HUES6 (cell line): ENCODE measurements around the gene KLHL36.
"Not testable (repeated sequence)": the region's sequence is repeated elsewhere in the genome, so short reads cannot be mapped to it uniquely, and the experiment has no call there.

ENCODE experiments used
- H3K27ac ChIP-seq: 2 replicates; pipeline ENCODE4 v1.7.0; 2013; ENCODE audit warnings: low read depth, mild to moderate bottlenecking, low read length, inconsistent platforms
- H3K27me3 ChIP-seq: 2 replicates; pipeline ENCODE4 v1.6.1; 2013; ENCODE audit warnings: low read length; ENCODE audit not compliant: control insufficient read depth, insufficient read depth
- H3K36me3 ChIP-seq: 2 replicates; pipeline ENCODE4 v1.6.1; 2013; ENCODE audit warnings: low read length; ENCODE audit not compliant: control insufficient read depth, insufficient read depth
- H3K4me1 ChIP-seq: 2 replicates; pipeline ENCODE4 v1.6.1; 2013; ENCODE audit warnings: low read length; ENCODE audit not compliant: control insufficient read depth, insufficient read depth
- H3K4me3 ChIP-seq: 2 replicates; pipeline ENCODE4 v1.5.1; 2013; ENCODE audit warnings: low read depth, low read length
- H3K9ac ChIP-seq: one replicate; pipeline ENCODE4 v1.6.1; 2013; ENCODE audit warnings: mild to moderate bottlenecking, low read length
- H3K9me3 ChIP-seq: 2 replicates; pipeline ENCODE4 v1.6.1; 2013; ENCODE audit warnings: low read depth, low read length; ENCODE audit not compliant: control insufficient read depth, insufficient read depth

Gene KLHL36

DNA sequence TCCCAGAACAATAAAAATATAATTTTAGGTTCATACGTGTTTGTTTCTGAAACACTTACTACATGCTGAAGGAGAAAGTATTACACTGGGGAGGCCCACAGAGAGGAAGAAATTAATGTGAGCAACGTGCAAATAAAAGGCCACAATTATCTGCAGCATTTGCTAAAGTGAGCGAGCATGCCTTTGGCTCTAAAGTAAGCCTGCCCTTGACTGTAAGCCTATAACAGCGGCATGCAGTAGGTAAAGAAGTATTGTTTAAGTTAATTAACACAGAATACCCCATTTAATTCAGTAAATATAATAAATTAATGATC is 17.2 kb upstream of the KLHL36 start:
- Histone ChIP-seq H3K4me1 (peaks cover 6% of the 10 kb centered on the region), H3K9ac (no peak overlapping the region), H3K36me3 (no peaks in the 10 kb centered on the region), H3K9me3 (no peaks in the 10 kb centered on the region), H3K27me3 (no peaks in the 10 kb centered on the region), H3K4me3 (no peak overlapping the region), H3K27ac (no peak overlapping the region)

DNA sequence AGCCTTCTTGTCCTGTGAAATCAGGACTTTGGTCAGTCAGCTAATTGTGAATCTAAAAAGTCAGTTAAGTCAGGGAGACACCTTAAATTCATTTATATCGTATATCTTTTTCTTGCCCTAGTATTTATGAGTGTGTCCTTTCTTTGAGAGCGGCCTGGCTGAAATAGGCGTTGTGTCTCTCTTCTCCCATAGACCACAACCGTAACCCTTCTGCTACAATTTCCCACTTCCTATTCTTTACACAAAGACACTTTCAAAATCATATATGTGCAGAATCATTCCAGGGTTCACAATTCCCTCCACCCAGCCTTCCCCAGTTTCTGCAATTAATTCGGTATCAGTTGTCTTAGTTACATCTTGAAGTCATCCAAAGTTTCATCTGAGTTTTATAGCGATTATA is 16.4 kb upstream of the KLHL36 start:
- Histone ChIP-seq H3K9ac (no peak overlapping the region), H3K27ac (no peak overlapping the region), H3K9me3 (no peaks in the 10 kb centered on the region), H3K4me3 (no peak overlapping the region), H3K36me3 (no peaks in the 10 kb centered on the region), H3K27me3 (no peaks in the 10 kb centered on the region), H3K4me1 (peaks cover 6% of the 10 kb centered on the region)

DNA sequence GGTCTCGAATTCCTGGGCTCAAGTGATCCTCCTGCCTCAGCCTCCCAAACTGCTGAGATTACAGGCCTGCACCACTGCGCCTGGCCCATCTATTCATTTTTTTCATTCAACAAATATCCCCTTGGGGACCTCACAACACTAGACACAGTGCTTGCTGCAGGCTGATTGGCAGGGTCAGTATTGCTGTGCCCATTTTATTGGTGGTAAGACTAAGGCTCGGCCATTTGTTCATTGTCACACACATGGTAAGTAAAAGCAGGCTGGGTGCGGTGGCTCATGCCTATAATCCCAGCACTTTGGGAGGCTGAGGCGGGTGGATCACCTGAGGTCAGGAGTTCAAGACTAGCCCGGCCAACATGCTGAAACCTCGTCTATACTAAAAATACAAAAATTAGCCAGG is 15.4 kb upstream of the KLHL36 start:
- H3K9me3 ChIP-seq, H3K36me3 ChIP-seq, H3K4me1 ChIP-seq, H3K27me3 ChIP-seq, H3K4me3 ChIP-seq, H3K27ac ChIP-seq, H3K9ac ChIP-seq: not testable (repeated sequence)

DNA sequence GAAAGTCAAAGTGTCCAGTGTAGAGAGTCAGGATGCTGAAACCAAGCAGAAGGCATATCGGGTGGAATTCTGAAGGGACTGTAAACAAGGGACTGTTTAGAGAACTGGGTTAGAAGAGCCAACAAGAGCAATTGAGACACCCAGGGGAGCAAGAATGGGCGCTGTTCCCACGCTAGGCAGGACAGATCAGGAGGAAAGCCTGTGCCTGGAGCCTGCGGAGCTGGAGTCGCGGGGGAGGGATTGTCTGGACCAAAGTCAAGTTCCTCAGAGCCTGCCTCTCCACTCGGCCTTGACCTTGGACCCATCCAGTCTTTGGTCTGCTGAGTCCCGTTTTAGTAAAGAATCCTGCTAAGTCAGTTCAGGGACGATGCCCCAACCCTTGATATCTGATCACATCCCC is 14.7 kb upstream of the KLHL36 start:
- Histone ChIP-seq H3K27me3 (no peaks in the 10 kb centered on the region), H3K36me3 (no peaks in the 10 kb centered on the region), H3K9me3 (no peaks in the 10 kb centered on the region), H3K27ac (no peak overlapping the region), H3K9ac (no peak overlapping the region), H3K4me1 (peaks cover 6% of the 10 kb centered on the region), H3K4me3 (no peak overlapping the region)

DNA sequence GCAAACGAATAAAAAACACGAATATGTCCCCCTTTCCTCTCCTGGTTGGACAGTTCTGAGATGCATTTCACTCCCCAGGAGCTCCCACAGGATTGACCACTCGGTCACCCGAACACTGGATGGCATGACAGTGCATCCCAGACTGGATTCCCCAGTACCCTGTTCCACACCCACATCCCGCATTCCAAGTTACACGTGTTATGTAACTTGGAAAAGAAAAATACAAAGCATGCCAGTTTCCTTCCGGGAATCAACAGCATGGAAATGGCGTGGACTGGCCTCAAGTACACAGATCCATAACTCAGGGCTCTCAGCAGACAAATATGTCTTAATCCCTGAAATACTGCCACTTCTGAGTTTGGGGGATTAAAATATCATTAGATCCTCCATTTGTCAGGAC is 12.6 kb upstream of the KLHL36 start:
- H3K9me3 ChIP-seq = no peaks in the 10 kb centered on the region
- no peaks in the 10 kb centered on the region for H3K4me1 ChIP-seq
- H3K4me3 ChIP-seq = no peak overlapping the region
- H3K27me3 ChIP-seq = no peaks in the 10 kb centered on the region
- H3K9ac ChIP-seq = no peak overlapping the region
- no peaks in the 10 kb centered on the region for H3K36me3 ChIP-seq
- no peak overlapping the region for H3K27ac ChIP-seq

DNA sequence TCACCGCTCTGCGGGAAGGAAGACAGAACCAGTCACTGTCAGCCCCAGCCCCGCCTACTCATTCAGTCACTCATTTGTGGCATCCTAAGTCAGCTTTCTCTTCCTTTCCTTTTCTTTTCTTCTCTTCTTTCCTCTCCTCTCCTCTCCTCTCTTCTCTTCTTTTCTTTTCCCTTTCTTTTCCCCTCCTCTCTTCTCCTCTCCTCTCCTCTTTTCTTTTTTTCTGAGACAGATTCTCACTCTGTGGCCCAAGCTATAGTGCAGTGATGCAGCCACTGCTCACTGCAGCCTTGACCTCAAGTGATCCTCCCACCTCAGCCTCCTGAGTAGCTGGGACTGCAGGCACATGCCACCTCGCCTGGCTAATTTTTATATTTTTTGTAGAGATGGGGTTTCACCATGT is 10.6 kb upstream of the KLHL36 start:
- no peak overlapping the region for H3K27ac ChIP-seq
- H3K4me1 ChIP-seq = peaks cover 7% of the 10 kb centered on the region; the same call in 1 of the 2 replicates
- no peaks in the 10 kb centered on the region for H3K36me3 ChIP-seq
- no peaks in the 10 kb centered on the region for H3K9me3 ChIP-seq
- no peak overlapping the region for H3K4me3 ChIP-seq
- H3K27me3 ChIP-seq = no peaks in the 10 kb centered on the region
- H3K9ac ChIP-seq = no peak overlapping the region

DNA sequence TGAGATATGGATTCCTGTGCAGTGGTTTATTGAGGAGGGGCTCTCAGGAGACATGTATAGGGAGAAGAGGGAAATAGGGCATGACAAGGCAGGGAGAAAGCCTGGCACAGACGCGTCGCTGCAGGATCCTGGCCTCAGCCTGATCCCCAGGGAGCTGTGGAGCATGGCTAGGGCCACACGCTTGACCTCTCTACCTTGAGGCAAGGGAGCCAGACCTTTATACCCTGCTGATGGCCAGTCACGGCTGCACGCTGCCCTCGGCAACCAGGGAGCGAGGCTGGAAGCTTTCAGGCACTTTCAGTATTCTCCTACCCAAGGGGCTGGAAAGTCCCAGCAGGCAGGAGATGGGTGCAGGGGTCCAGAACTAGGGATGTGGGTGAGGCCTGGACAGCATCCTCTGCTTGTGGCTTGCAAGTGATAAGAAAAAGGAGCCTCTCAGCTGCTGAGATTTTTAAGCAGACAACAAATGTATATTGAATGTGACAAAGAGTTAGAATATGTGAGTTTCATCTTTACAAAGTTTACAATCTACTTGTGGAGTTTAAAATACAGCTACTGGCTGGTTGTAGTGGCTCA is 10.0 kb upstream of the KLHL36 start:
- H3K4me1 ChIP-seq = peaks cover 11% of the 10 kb centered on the region; the same call in 1 of the 2 replicates
- no peaks in the 10 kb centered on the region for H3K36me3 ChIP-seq
- H3K27me3 ChIP-seq = no peaks in the 10 kb centered on the region
- no peak overlapping the region for H3K9ac ChIP-seq
- no peaks in the 10 kb centered on the region for H3K9me3 ChIP-seq
- no peak overlapping the region for H3K27ac ChIP-seq
- no peak overlapping the region for H3K4me3 ChIP-seq

DNA sequence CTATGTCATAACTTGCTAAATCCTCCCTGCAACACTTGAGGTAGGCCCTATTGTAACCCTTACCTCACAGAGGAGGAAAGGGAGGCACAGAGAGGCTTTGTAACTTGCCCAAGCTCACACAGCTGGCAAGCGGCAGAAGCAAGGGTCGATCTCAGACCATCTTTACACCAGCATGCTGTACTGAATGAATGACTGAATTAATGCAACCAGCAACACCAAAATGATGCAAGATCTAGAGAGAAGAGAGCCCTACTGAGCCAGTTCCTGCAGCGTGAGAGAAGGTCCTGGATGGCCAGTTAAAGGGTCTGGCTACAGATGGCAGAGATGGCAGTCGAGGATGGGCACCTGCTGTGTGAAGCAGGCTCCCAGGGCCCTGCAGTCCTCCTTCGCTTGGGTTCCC is 8.2 kb upstream of the KLHL36 start:
- Histone ChIP-seq H3K27ac (no peak overlapping the region), H3K27me3 (no peaks in the 10 kb centered on the region), H3K9ac (no peak overlapping the region), H3K36me3 (no peaks in the 10 kb centered on the region), H3K4me1 (peaks cover 11% of the 10 kb centered on the region; the same call in 1 of the 2 replicates), H3K9me3 (no peaks in the 10 kb centered on the region), H3K4me3 (no peak overlapping the region)

DNA sequence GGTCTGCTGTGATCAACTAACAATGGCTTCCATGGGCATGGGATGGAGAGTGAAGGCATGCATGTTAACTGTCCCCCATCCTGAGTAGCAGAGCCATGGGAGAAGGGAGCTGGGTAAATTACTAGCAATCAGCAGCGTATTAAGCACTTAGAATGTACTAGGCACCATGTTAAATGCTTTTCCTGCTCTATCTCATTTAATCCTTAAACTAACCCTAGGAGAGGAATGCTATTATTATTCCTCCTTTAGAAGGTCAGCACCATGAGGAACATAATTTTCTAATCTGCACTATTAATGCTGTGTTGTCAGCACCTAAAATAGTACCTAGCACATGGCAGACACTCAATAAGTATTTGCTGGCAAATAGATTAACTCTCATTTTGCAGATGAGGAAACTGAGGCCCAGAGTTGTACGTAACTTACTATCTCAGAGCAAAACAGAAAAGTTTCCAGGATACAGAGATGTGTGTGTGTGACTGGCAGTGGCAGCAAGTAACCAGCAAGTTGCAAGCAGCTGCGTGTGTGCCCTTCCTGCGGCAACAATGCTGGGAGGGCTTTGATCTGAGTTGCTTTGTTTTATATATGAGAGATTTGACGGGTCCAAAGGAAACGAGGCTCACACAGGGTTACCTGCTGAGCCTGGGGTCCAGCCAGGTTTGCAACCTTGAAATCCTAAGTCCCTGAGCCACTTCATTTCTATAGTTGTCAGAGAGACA is 6.5 kb upstream of the KLHL36 start:
- Histone ChIP-seq H3K9me3 (no peaks in the 10 kb centered on the region), H3K27me3 (no peaks in the 10 kb centered on the region), H3K36me3 (no peaks in the 10 kb centered on the region), H3K4me1 (peaks cover 11% of the 10 kb centered on the region; the same call in 1 of the 2 replicates), H3K9ac (no peak overlapping the region), H3K27ac (no peak overlapping the region), H3K4me3 (no peak overlapping the region)

DNA sequence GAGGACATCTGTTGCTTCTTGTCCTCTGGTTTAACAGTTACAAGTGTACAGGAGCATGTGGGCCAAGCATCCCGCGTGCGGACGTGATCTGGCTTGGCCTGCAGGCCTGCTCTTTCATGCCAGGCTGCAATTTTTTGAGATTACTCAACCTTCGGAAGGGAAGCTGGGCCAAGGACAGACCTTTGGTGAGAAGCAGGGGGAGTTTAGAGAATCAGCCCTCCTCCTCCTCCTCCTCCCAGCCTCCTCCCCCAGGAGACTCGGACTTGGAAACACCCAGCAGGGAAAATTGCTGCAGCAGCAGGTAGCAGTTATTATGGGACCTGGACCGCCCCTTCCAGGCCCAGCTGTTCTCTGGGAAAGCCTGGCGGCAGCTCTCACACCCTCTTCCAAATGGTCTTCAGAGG is 5.1 kb upstream of the KLHL36 start:
- H3K4me3 ChIP-seq = no peak overlapping the region
- H3K36me3 ChIP-seq = no peaks in the 10 kb centered on the region
- H3K9ac ChIP-seq = no peak overlapping the region
- peaks cover 11% of the 10 kb centered on the region; the same call in 1 of the 2 replicates for H3K4me1 ChIP-seq
- no peaks in the 10 kb centered on the region for H3K9me3 ChIP-seq
- H3K27ac ChIP-seq = no peak overlapping the region
- peaks cover 6% of the 10 kb centered on the region; the same call in 1 of the 2 replicates for H3K27me3 ChIP-seq

DNA sequence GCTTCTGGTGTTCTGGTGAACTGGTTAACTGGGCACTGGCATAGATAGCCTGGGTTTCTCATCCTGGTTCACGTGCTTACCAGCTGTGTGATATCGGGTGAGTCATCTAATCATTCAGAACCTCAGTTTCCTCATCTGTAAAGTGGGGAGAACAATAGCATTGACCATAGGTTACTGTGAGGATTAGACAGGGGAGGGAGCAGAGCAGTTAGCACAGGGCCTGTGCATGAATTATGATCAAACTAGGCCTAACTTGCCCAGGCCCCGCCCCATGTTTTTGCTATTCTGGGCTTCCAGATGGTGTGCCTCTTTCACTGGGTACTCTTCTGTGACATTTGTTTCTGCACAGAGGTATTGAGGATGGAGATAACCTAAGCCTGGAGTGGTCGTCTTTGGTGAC is 4.6 kb upstream of the KLHL36 start:
- Histone ChIP-seq H3K36me3 (no peaks in the 10 kb centered on the region), H3K9me3 (no peaks in the 10 kb centered on the region), H3K27me3 (peaks cover 6% of the 10 kb centered on the region; the same call in 1 of the 2 replicates), H3K9ac (no peak overlapping the region), H3K4me1 (peaks cover 11% of the 10 kb centered on the region; the same call in 1 of the 2 replicates), H3K27ac (no peak overlapping the region), H3K4me3 (no peak overlapping the region)
